Naive thymus-derived CD8-positive, alpha-beta T cell (primary cell): Measurements from ENCODE around the gene PPIP5K2. TPM values are rescaled to one million over a fixed set of nuclear protein-coding genes. Genes with fewer than 3 reads are reported as not detected.

Source experiments
- ATAC-seq, 2 donors: fragments of 150-1000 bp; cut with Tn5 transposase in 1 of 2; sonication (Bioruptor Pico), chemical (Tn5 transposase) in 1 of 2; 1 replicate in 1 of 2; 2 replicates in 1 of 2; pipeline ENCODE4 v1.10.0; 2021; ENCODE audit warnings: mild to moderate bottlenecking in 2 of 2, moderate library complexity in 2 of 2
- POLR2A ChIA-PET: fragments of 350-600 bp; sonication (Branson Sonifier 250); formaldehyde crosslinking; loops from one replicate; lab custom pipeline; 2021; ENCODE audit warnings: antibody characterized with exemption; lab: Charles Lee
- DNase-seq, 10 donors: peaks; one replicate each; pipeline versions ENCODE4 v3.0.0 to v3.0.0-alpha.2; 2020 to 2022
- H3K27ac Mint-ChIP-seq, 10 donors: one replicate each; pipeline ENCODE4 v1.8.0; 2020 to 2022; ENCODE audit warnings: mild to moderate bottlenecking in 10 of 10, mixed read lengths in 10 of 10, moderate library complexity in 4 of 10, inconsistent platforms in 1 of 10
- H3K27me3 Mint-ChIP-seq, 5 donors: one replicate each; pipeline ENCODE4 v1.8.0; 2021 to 2022; ENCODE audit warnings: mixed read lengths in 5 of 5
- H3K36me3 Mint-ChIP-seq, 3 donors: one replicate each; pipeline ENCODE4 v1.8.0; 2020 to 2022; ENCODE audit warnings: mixed read lengths in 3 of 3, mild to moderate bottlenecking in 2 of 3, inconsistent platforms in 1 of 3
- H3K4me1 Mint-ChIP-seq, 4 donors: one replicate each; pipeline ENCODE4 v1.8.0; 2021 to 2022; ENCODE audit warnings: mixed read lengths in 4 of 4
- H3K4me3 Mint-ChIP-seq, 10 donors: one replicate each; pipeline ENCODE4 v1.8.0; 2020 to 2022; ENCODE audit warnings: mild to moderate bottlenecking in 10 of 10, mixed read lengths in 10 of 10, moderate library complexity in 6 of 10, inconsistent platforms in 1 of 10
- H3K9me3 Mint-ChIP-seq, 9 donors: one replicate each; pipeline ENCODE4 v1.8.0; 2020 to 2022; ENCODE audit warnings: mixed read lengths in 9 of 9, mild to moderate bottlenecking in 3 of 9, inconsistent platforms in 1 of 9, moderate library complexity in 1 of 9
- polyA plus RNA-seq, 3 donors: library from polyadenylated mRNA; unstranded; fragments of 300-500 nt; fragmentation: Illumina TruSeq; gene quantifications; one replicate each; pipeline ENCODE4 v1.2.3, GENCODE V29; 2021
- total RNA-seq, 8 experiments: library from RNA in 2 of 8; stranded (reverse) in 2 of 8; gene quantifications; one replicate each; pipeline ENCODE4 v1.2.3 and lab custom pipeline; 2021 to 2026

Gene PPIP5K2
- total and polyA plus RNA-seq, 5 experiments from 2014 or later: 19.9 to 77.2 (median 21.4) TPM

DNA sequence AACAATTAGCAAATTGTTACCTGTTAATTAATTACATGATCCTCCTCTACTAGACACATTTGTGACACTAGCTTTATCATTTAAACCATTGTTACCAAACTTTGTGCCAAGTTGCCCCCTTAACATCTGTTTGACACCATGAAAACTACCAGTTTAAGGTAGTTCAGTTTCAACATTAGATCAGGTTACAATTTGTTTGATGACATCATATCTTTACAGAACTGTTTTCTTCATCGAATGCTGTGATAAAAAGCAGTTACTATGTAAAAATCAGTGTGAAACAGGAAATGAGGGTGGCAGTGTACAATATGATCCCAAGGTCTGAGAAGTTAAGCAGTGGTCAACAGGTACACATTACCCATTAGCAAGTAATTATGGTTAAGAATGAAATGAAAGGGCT, 17.9 kb upstream of the PPIP5K2 start:
- no peak for DNase-seq
- POLR2A ChIA-PET: no interaction called here
- H3K36me3 Mint-ChIP-seq: peaks cover 3 to 56% (median 36%) of the 10 kb centered on the region in 3 donors
- H3K9me3 Mint-ChIP-seq: no peaks in the 10 kb centered on the region
- H3K27me3 Mint-ChIP-seq: no peaks in the 10 kb centered on the region
- no peak overlapping the region for H3K27ac Mint-ChIP-seq
- H3K4me1 Mint-ChIP-seq: peaks cover 0 to 2% (median 0%) of the 10 kb centered on the region in 4 donors
- no peak for ATAC-seq
- H3K4me3 Mint-ChIP-seq: no peak overlapping the region

DNA sequence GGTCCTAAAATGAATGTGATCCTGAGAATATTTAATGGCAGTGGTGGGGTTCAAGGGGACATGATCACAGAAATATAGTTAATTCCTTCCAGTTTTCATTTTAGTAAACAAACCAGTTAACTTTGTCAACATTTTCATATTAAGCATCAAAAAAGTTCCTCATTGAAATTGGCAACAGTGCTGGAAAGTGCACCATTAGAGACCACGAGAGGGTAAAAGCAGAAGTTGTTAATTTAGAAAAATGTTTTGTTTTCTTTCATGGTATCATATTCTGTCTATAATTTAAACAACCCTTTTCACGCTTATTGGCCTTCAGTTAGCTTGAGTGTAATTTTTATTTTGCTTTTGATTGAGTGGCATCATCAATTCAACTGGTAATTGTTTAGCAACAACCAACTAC, 12.0 kb upstream of the PPIP5K2 start:
- Mint-ChIP-seq H3K27ac (no peak overlapping the region), H3K27me3 (no peaks in the 10 kb centered on the region), H3K9me3 (peaks cover 0 to 8% (median 0%) of the 10 kb centered on the region in 9 donors), H3K4me1 (peaks cover 16 to 43% (median 29%) of the 10 kb centered on the region in 4 donors), H3K4me3 (no peak overlapping the region), H3K36me3 (peaks cover 0 to 43% (median 28%) of the 10 kb centered on the region in 3 donors)
- ATAC-seq (no peak), DNase-seq (no peak)
- POLR2A ChIA-PET: no interaction called here

DNA sequence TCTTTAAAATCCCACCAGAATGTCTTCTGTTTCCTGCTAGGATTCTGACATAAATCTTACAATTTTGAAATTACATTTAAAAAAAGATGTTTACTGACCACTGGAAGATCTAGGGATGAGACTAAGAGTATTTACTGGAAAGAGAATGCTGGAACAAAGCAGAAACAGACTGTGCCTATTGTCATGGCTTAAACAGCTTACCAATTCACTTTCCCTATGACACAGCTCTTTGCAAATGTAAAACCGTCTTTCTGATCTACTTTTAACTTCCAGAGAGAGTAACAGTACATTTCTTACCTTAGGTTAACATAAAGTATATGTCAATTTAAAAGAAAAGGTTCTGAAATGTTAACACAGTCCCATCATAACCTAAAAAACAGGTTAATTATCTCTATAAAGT, 10.8 kb upstream of the PPIP5K2 start:
- POLR2A ChIA-PET: no interaction called here
- no peak overlapping the region for H3K4me3 Mint-ChIP-seq
- H3K4me1 Mint-ChIP-seq: peaks cover 16 to 49% (median 35%) of the 10 kb centered on the region in 4 donors
- no peaks in the 10 kb centered on the region for H3K27me3 Mint-ChIP-seq
- no peak for DNase-seq
- peaks cover 0 to 8% (median 0%) of the 10 kb centered on the region in 9 donors for H3K9me3 Mint-ChIP-seq
- ATAC-seq: no peak
- H3K27ac Mint-ChIP-seq: no peak overlapping the region
- H3K36me3 Mint-ChIP-seq: peaks cover 0 to 37% (median 27%) of the 10 kb centered on the region in 3 donors

DNA sequence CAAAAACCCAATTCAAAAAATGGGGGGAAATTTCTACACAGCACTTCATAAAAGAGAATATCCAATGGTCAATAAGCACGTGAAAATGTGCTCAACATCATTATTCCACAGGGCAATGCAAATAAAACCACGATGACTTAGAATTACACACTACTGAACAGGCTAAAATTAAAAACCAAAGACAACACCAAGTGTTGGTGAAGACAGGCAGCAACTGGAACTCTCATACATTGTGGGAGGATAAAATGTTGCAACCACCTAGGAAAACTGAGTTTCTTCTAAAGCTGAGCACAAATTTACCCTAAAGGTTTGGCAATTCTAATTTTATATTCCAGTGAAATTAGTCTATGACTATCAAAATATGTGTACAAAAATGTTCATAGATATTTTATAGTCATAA, 9.7 kb upstream of the PPIP5K2 start:
- peaks cover 0 to 33% (median 21%) of the 10 kb centered on the region in 3 donors for H3K36me3 Mint-ChIP-seq
- H3K9me3 Mint-ChIP-seq: peaks cover 0 to 8% (median 0%) of the 10 kb centered on the region in 9 donors
- POLR2A ChIA-PET: no interaction called here
- DNase-seq: no peak
- H3K27ac Mint-ChIP-seq: peak overlapping the region in 1 of 10 donors; percentile 44
- no peaks in the 10 kb centered on the region for H3K27me3 Mint-ChIP-seq
- ATAC-seq: no peak
- H3K4me3 Mint-ChIP-seq: peak overlapping the region in 1 of 10 donors; percentile 2
- H3K4me1 Mint-ChIP-seq: peaks cover 21 to 49% (median 41%) of the 10 kb centered on the region in 4 donors

DNA sequence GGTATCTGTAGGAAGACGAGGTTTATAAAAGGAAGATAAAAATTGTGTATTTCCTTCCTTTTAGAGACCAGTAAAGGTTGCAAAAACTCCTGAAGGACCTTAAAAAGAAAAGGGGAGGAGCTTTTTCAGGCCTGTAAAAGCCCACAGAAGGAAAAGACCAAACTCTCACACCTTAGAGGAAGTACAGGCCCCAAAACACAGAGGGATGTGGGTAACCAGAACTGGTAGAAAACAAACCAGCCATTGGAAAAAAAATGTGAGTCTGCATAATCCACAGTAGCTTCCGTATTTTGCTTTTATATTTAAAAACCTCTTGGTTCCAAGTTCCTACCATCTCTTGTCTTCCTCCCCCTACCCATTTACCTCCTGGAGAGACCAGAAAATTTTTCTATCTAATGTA, 8.6 kb upstream of the PPIP5K2 start:
- H3K9me3 Mint-ChIP-seq: peaks cover 0 to 8% (median 0%) of the 10 kb centered on the region in 9 donors
- peaks cover 0 to 26% (median 13%) of the 10 kb centered on the region in 3 donors for H3K36me3 Mint-ChIP-seq
- H3K4me3 Mint-ChIP-seq: peak overlapping the region; percentile 24 to 81 (median 59)
- ATAC-seq (peak; percentile 72 to 92), DNase-seq (peak in 6 of 10 donors; percentile 5 to 69 (median 34))
- POLR2A ChIA-PET: interaction anchor here (0.9 to 1.6 kb wide), 2 partner anchors 9 to 16 kb away, joined by 3 to 22 read pairs; partner anchors contain the start of genes GIN1 and PPIP5K2
- peak overlapping the region in 9 of 10 donors; percentile 78 to 91 (median 86) for H3K27ac Mint-ChIP-seq
- no peaks in the 10 kb centered on the region for H3K27me3 Mint-ChIP-seq
- peaks cover 21 to 53% (median 42%) of the 10 kb centered on the region in 4 donors for H3K4me1 Mint-ChIP-seq

DNA sequence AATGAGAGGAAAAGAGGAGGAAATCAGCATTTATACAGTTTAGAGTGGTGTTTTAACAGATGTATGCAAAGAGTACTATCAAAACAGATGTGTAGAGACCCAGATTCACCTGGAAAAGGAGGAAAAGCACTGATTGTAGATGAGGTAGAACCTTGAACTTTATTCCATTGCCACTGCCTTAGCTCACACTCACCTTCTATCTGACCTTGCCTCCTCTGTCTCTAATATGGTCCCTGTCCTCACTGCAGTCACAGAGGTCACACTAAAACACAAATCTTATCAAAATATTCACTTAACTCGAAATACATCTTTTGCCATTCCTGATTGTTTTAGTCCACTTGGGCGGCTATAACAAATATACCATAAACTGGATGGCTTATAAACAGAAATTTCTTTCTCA, 7.2 kb upstream of the PPIP5K2 start:
- Mint-ChIP-seq H3K27me3 (no peaks in the 10 kb centered on the region), H3K4me3 (peak overlapping the region in 4 of 10 donors; percentile 8 to 51 (median 27)), H3K27ac (peak overlapping the region in 9 of 10 donors; percentile 36 to 91 (median 79)), H3K4me1 (peaks cover 21 to 54% (median 44%) of the 10 kb centered on the region in 4 donors), H3K9me3 (peaks cover 0 to 8% (median 0%) of the 10 kb centered on the region in 9 donors), H3K36me3 (peaks cover 0 to 13% (median 4%) of the 10 kb centered on the region in 3 donors)
- DNase-seq (no peak), ATAC-seq (no peak)
- POLR2A ChIA-PET: interaction anchor here (0.7 to 0.9 kb wide), 2 partner anchors 312 to 878 kb away, joined by 3 to 4 read pairs; no protein-coding TSS in a partner anchor

DNA sequence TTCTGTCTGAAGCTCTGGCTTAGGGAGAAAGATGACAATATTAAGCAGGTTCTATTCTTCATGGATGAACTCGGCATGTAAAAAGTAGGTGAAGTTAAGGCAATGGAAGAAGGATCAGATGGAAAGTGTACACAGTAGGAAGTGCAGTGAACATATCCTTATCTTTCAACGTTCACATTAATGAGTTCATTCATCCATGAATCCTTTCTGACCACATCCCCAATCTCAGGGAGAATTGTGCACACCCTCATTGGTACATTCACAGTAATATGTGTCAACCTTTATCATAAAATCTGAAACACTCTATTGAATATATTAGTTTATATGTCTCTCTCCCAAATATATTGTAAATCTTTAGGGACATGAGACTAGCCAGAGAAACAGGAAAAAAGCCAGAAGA, 5.7 kb upstream of the PPIP5K2 start:
- Mint-ChIP-seq H3K4me3 (no peak overlapping the region), H3K4me1 (peaks cover 23 to 58% (median 53%) of the 10 kb centered on the region in 4 donors), H3K36me3 (peaks cover 0 to 6% (median 0%) of the 10 kb centered on the region in 3 donors), H3K27me3 (no peaks in the 10 kb centered on the region), H3K27ac (peak overlapping the region in 1 of 10 donors; percentile 17), H3K9me3 (peaks cover 0 to 8% (median 0%) of the 10 kb centered on the region in 9 donors)
- ATAC-seq: no peak
- POLR2A ChIA-PET: no interaction called here
- DNase-seq: no peak

DNA sequence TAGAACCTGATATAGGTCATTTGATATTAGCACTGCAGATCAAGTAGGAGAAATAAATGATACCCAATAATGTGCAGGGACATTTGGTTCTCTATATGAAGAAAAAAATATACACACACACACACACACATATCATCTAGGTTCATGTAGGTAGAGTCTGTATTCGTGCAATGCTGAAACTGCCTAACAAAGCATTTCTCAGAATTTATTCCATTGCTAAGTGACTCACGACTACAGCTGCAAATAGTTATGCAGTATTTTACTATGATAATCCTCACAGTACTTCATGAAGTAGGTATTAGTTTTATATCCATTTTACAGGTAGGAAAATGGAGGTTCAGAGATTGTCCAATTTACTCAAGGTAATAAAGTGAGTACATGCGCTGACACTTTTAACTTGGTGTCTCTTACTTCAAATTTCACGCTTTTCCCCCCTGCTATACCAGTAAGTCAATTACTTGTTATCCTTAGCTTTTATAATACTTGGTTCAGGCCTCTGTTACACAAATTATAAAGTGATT, 2.6 kb upstream of the PPIP5K2 start:
- no peak for DNase-seq
- H3K36me3 Mint-ChIP-seq: peaks cover 0 to 11% (median 0%) of the 10 kb centered on the region in 3 donors
- peaks cover 22 to 55% (median 52%) of the 10 kb centered on the region in 4 donors for H3K4me1 Mint-ChIP-seq
- no peaks in the 10 kb centered on the region for H3K27me3 Mint-ChIP-seq
- ATAC-seq: no peak
- no peak overlapping the region for H3K4me3 Mint-ChIP-seq
- POLR2A ChIA-PET: no interaction called here
- no peak overlapping the region for H3K27ac Mint-ChIP-seq
- no peaks in the 10 kb centered on the region for H3K9me3 Mint-ChIP-seq

DNA sequence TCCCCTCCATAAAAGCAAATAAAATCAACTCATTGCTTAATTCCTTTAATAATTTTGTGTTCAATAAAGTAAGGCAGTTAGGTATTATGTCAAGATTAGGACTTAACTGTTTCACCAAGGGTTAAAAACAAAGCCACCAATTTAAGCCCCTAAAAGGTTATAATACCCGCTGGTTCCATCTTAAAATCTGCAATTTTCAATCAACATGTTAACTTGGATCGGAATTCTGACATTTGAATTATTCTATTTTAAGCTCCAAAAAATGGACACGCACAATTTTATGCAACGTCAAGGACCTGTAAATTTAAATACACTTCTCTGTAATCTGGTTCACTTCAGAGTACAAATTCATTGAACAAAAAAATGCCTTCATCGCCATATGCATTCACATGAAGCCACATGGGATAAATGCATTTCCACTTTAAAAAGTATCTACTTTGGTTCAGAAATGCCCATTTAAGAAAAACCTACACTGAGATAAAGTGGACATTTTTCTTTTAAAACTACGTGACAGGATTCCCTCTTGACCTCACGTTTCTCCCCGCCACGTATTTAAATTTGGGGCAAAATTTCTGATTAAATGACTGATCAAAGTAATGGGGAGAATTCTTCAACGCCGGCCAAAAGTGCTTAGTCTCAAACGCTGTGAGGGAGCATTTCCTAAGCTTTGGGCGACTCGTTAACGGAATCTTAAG, 884 bp upstream of the PPIP5K2 start:
- Mint-ChIP-seq H3K4me1 (peaks cover 21 to 57% (median 52%) of the 10 kb centered on the region in 4 donors), H3K9me3 (no peaks in the 10 kb centered on the region), H3K4me3 (peak overlapping the region; percentile 91 to 100 (median 98)), H3K36me3 (peaks cover 0 to 17% (median 4%) of the 10 kb centered on the region in 3 donors), H3K27me3 (no peaks in the 10 kb centered on the region), H3K27ac (peak overlapping the region; percentile 93 to 100 (median 99))
- ATAC-seq (no peak), DNase-seq (no peak)
- POLR2A ChIA-PET: interaction anchor here (0.8 to 2.4 kb wide), 8 partner anchors 8 to 443 kb away, joined by 3 to 22 read pairs (median 6); partner anchors contain the start of genes MACIR, NUDT12 and PAM

DNA sequence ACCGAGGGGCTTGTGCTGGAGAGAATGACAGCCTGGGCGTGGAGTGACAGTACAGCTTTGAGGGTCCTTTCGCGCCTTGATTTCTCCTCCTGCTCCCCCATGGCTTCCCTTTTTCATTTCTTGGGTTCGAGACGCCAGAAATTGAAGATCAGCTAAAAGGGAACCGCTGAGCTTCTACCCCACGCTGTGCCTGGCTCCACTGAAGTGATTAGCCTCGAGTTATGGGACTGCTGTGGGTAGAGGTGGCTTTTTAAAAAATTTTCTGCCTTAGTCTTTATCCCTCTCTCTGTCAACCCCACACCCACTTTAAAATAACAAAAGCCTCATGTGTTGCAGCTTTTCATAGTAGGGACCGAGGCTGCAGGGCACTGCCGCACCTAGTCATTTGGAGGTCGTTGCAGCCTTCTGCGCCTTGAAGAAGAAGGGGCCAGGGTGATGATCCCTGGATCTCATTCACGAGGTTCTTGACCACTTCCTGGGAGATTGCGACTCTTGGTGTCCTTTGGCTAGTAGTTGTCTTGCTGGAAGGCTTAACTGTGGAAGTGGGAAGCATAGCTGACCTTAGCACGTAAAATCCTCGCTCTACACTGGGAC, 603 bp downstream of the PPIP5K2 start:
- Mint-ChIP-seq H3K27me3 (no peaks in the 10 kb centered on the region), H3K36me3 (peaks cover 0 to 13% (median 4%) of the 10 kb centered on the region in 3 donors), H3K4me1 (peaks cover 19 to 69% (median 57%) of the 10 kb centered on the region in 4 donors), H3K27ac (peak overlapping the region; percentile 93 to 100 (median 99)), H3K4me3 (peak overlapping the region; percentile 91 to 100 (median 98)), H3K9me3 (no peaks in the 10 kb centered on the region)
- ATAC-seq (peak in 1 of 2 donors; percentile 2), DNase-seq (peak in 1 of 10 donors; percentile 8)
- POLR2A ChIA-PET: interaction anchor here (0.6 to 2.4 kb wide), 9 partner anchors 8 to 441 kb away, joined by 3 to 22 read pairs (median 6); partner anchors contain the start of genes MACIR, NUDT12 and PAM

DNA sequence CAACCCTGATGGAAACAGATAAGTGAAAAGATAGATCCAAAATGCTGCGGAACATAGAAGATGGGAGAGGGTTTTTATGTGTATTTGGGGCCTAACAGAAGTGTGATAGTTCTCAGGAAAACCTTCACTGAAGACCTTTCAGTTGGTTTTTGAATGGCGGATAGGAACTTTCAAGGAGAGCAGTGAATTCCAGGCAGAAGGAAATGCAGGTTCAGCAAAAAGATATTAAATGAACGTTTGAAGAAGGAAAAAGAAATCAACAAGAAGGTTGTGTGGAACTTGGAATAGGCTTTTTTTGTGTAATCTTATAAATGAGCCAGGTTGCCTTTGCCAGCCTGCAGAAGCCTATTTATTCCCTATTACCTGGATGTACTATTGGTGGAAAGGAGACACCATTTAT, 2.1 kb downstream of the PPIP5K2 start:
- Mint-ChIP-seq H3K36me3 (peaks cover 0 to 13% (median 4%) of the 10 kb centered on the region in 3 donors), H3K4me3 (peak overlapping the region in 7 of 10 donors; percentile 65 to 100 (median 93)), H3K4me1 (peaks cover 21 to 73% (median 68%) of the 10 kb centered on the region in 4 donors), H3K27ac (peak overlapping the region in 1 of 10 donors; percentile 17), H3K27me3 (no peaks in the 10 kb centered on the region), H3K9me3 (no peaks in the 10 kb centered on the region)
- DNase-seq (no peak), ATAC-seq (no peak)
- POLR2A ChIA-PET: no interaction called here

DNA sequence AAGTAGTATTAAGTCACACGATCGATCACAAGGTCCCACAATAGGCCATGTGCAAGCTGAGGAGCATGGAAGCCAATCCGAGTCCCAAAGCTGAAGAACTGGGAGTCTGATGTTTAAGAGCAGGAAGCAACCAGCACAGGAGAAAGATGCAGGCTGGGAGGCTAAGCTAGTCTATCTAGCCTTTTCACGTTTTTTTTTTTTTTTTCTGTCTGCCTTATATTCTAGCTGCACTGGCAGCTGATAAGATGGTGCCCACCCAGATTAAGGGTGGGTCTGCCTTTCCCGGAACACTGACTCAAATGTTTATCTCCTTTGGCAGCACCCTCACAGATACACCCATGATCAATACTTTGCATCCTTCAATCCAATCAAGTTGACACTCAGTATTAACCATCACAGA, 6.5 kb downstream of the PPIP5K2 start:
- Mint-ChIP-seq H3K36me3 (peaks cover 0 to 31% (median 9%) of the 10 kb centered on the region in 3 donors), H3K27ac (peak overlapping the region in 1 of 10 donors; percentile 54), H3K4me3 (peak overlapping the region in 2 of 10 donors; percentile 8 to 31), H3K4me1 (peaks cover 28 to 70% (median 65%) of the 10 kb centered on the region in 4 donors), H3K27me3 (no peaks in the 10 kb centered on the region), H3K9me3 (no peaks in the 10 kb centered on the region)
- ATAC-seq: no peak
- DNase-seq: no peak
- POLR2A ChIA-PET: no interaction called here
